ENCODE data around the gene ASB6. TPM values are rescaled to one million over a fixed set of nuclear protein-coding genes. Genes with fewer than 3 reads are reported as not detected.

ASB6 gene
- total RNA-seq, 1 donor from 2014 or later = 21.9 TPM

- TF ChIP-seq CTCF (conservative IDR thresholded peaks at IDR 0.05) = no peak
- DNase-seq (ENCODE audit: low read depth, low spot score) = no peak
- H3K4me3 Mint-ChIP-seq = peak overlapping the region; percentile 78
- no peak overlapping the region for H3K27ac Mint-ChIP-seq (ENCODE audit: unreplicated experiment)
- peaks cover 6% of the 10 kb centered on the region for H3K27me3 Mint-ChIP-seq (ENCODE audit: low read depth)
- no peaks in the 10 kb centered on the region for H3K9me3 Mint-ChIP-seq
- no peaks in the 10 kb centered on the region for H3K36me3 Mint-ChIP-seq (ENCODE audit: low read depth)
- peaks cover 41% of the 10 kb centered on the region for H3K4me1 Mint-ChIP-seq
These were observed 17.0 kb downstream of the ASB6 start for GRCh38 chr9:129624947-129625346.

GRCh38 chr9:129624168-129624759, 17.7 kb downstream of the ASB6 start:
- Mint-ChIP-seq H3K27ac (ENCODE audit: unreplicated experiment) (no peak overlapping the region), H3K4me3 (peak overlapping the region; percentile 90), H3K36me3 (ENCODE audit: low read depth) (no peaks in the 10 kb centered on the region), H3K4me1 (peaks cover 44% of the 10 kb centered on the region), H3K9me3 (no peaks in the 10 kb centered on the region), H3K27me3 (ENCODE audit: low read depth) (peaks cover 6% of the 10 kb centered on the region)
- peak; percentile 78 for TF ChIP-seq CTCF (conservative IDR thresholded peaks at IDR 0.05)
- peak; percentile 89 for DNase-seq (ENCODE audit: low read depth, low spot score)

GRCh38 chr9:129623331-129623730, 18.6 kb downstream of the ASB6 start:
- Mint-ChIP-seq H3K4me1 (peaks cover 44% of the 10 kb centered on the region), H3K36me3 (ENCODE audit: low read depth) (no peaks in the 10 kb centered on the region), H3K27me3 (ENCODE audit: low read depth) (peaks cover 6% of the 10 kb centered on the region), H3K4me3 (peak overlapping the region; percentile 63), H3K27ac (ENCODE audit: unreplicated experiment) (no peak overlapping the region), H3K9me3 (peaks cover 3% of the 10 kb centered on the region)
- no peak for DNase-seq (ENCODE audit: low read depth, low spot score)
- no peak for TF ChIP-seq CTCF (conservative IDR thresholded peaks at IDR 0.05)

GRCh38 chr9:129620669-129621295, 21.2 kb downstream of the ASB6 start, which contains the start of gene C9orf50:
Gene C9orf50, minus strand, starts transcription at chr9:129621101. Its CDS starts 527 bp downstream, at chr9:129620574.
- H3K4me1 Mint-ChIP-seq = peaks cover 25% of the 10 kb centered on the region
- no peak for TF ChIP-seq CTCF (conservative IDR thresholded peaks at IDR 0.05)

GRCh38 chr9:129619787-129620668, 21.9 kb downstream of the ASB6 start:
- peaks cover 25% of the 10 kb centered on the region for H3K4me1 Mint-ChIP-seq
- H3K9me3 Mint-ChIP-seq = peaks cover 3% of the 10 kb centered on the region
- DNase-seq (ENCODE audit: low read depth, low spot score) = no peak
- H3K27me3 Mint-ChIP-seq (ENCODE audit: low read depth) = peaks cover 6% of the 10 kb centered on the region
- H3K27ac Mint-ChIP-seq (ENCODE audit: unreplicated experiment) = no peak overlapping the region
- no peaks in the 10 kb centered on the region for H3K36me3 Mint-ChIP-seq (ENCODE audit: low read depth)
- peak overlapping the region; percentile 61 for H3K4me3 Mint-ChIP-seq
- peak; percentile 40 for TF ChIP-seq CTCF (conservative IDR thresholded peaks at IDR 0.05)

More at GRCh38 chr9:129620669-129621295, 21.2 kb downstream of the ASB6 start, which contains the start of gene C9orf50:
- peaks cover 3% of the 10 kb centered on the region for H3K9me3 Mint-ChIP-seq
- H3K27me3 Mint-ChIP-seq (ENCODE audit: low read depth) = peaks cover 6% of the 10 kb centered on the region
- no peaks in the 10 kb centered on the region for H3K36me3 Mint-ChIP-seq (ENCODE audit: low read depth)
- H3K27ac Mint-ChIP-seq (ENCODE audit: unreplicated experiment) = no peak within 1 kb of the TSS
- no peak for DNase-seq (ENCODE audit: low read depth, low spot score)
- peak within 1 kb of the TSS; percentile 74 for H3K4me3 Mint-ChIP-seq
